ENCODE data around the gene IGFLR1.
"Not testable (repeated sequence)": the region's sequence is repeated elsewhere in the genome, so short reads cannot be mapped to it uniquely, and the experiment has no call there.

IGFLR1 gene

GRCh38 chr19:35702223-35703012, 39.8 kb downstream of the IGFLR1 start:
- H3K9me3 ChIP-seq (ENCODE audit: low read length), result no peaks in the 10 kb centered on the region
- peak overlapping the region; percentile 48 to 91 for H3K4me3 ChIP-seq (ENCODE audit: low read depth in 1 of 2, low read length in 2 of 2)
- no peaks in the 10 kb centered on the region for H3K27me3 ChIP-seq (ENCODE audit: control insufficient read depth in 1 of 2, insufficient read depth in 2 of 2, low read length in 2 of 2)
- H3K36me3 ChIP-seq (ENCODE audit: insufficient read depth, low read length), result no peaks in the 10 kb centered on the region
- H3K4me1 ChIP-seq (ENCODE audit: insufficient read depth, low read length), result peaks cover 4% of the 10 kb centered on the region
- peak overlapping the region; percentile 24 for H3K27ac ChIP-seq (ENCODE audit: low read depth, low read length)
- peak overlapping the region; percentile 27 for H3K9ac ChIP-seq (ENCODE audit: low read length)

GRCh38 chr19:35696835-35697234, 45.4 kb downstream of the IGFLR1 start:
- H3K36me3 ChIP-seq (ENCODE audit: insufficient read depth, low read length), result no peaks in the 10 kb centered on the region
- no peak overlapping the region for H3K4me3 ChIP-seq (ENCODE audit: low read depth in 1 of 2, low read length in 2 of 2)
- H3K9me3 ChIP-seq (ENCODE audit: low read length), result no peaks in the 10 kb centered on the region
- H3K27me3 ChIP-seq (ENCODE audit: control insufficient read depth in 1 of 2, insufficient read depth in 2 of 2, low read length in 2 of 2), result no peaks in the 10 kb centered on the region
- no peak overlapping the region for H3K9ac ChIP-seq (ENCODE audit: low read length)
- H3K27ac ChIP-seq (ENCODE audit: low read depth, low read length), result no peak overlapping the region
- H3K4me1 ChIP-seq (ENCODE audit: insufficient read depth, low read length), result no peaks in the 10 kb centered on the region

GRCh38 chr19:35695895-35696422, 46.3 kb downstream of the IGFLR1 start:
- H3K4me3 ChIP-seq (ENCODE audit: low read depth in 1 of 2, low read length in 2 of 2), result no peak overlapping the region
- no peaks in the 10 kb centered on the region for H3K9me3 ChIP-seq (ENCODE audit: low read length)
- no peaks in the 10 kb centered on the region for H3K36me3 ChIP-seq (ENCODE audit: insufficient read depth, low read length)
- no peak overlapping the region for H3K27ac ChIP-seq (ENCODE audit: low read depth, low read length)
- H3K4me1 ChIP-seq (ENCODE audit: insufficient read depth, low read length), result no peaks in the 10 kb centered on the region
- no peaks in the 10 kb centered on the region for H3K27me3 ChIP-seq (ENCODE audit: control insufficient read depth in 1 of 2, insufficient read depth in 2 of 2, low read length in 2 of 2)
- H3K9ac ChIP-seq (ENCODE audit: low read length), result no peak overlapping the region

- Histone ChIP-seq H3K9ac (ENCODE audit: low read length) (no peak overlapping the region), H3K27ac (ENCODE audit: low read depth, low read length) (no peak overlapping the region), H3K36me3 (ENCODE audit: insufficient read depth, low read length) (no peaks in the 10 kb centered on the region), H3K27me3 (ENCODE audit: control insufficient read depth in 1 of 2, insufficient read depth in 2 of 2, low read length in 2 of 2) (no peaks in the 10 kb centered on the region), H3K9me3 (ENCODE audit: low read length) (no peaks in the 10 kb centered on the region), H3K4me3 (ENCODE audit: low read depth in 1 of 2, low read length in 2 of 2) (no peak overlapping the region), H3K4me1 (ENCODE audit: insufficient read depth, low read length) (no peaks in the 10 kb centered on the region)
Observed at GRCh38 chr19:35693835-35694599, 48.2 kb downstream of the IGFLR1 start.

GRCh38 chr19:35693422-35693821, 48.8 kb downstream of the IGFLR1 start:
- Histone ChIP-seq H3K36me3 (ENCODE audit: insufficient read depth, low read length) (no peaks in the 10 kb centered on the region), H3K9ac (ENCODE audit: low read length) (no peak overlapping the region), H3K4me1 (ENCODE audit: insufficient read depth, low read length) (no peaks in the 10 kb centered on the region), H3K9me3 (ENCODE audit: low read length) (no peaks in the 10 kb centered on the region), H3K27ac (ENCODE audit: low read depth, low read length) (no peak overlapping the region), H3K27me3 (ENCODE audit: control insufficient read depth in 1 of 2, insufficient read depth in 2 of 2, low read length in 2 of 2) (no peaks in the 10 kb centered on the region), H3K4me3 (ENCODE audit: low read depth in 1 of 2, low read length in 2 of 2) (no peak overlapping the region)

- Histone ChIP-seq H3K27ac (ENCODE audit: low read depth, low read length) (no peak overlapping the region), H3K9ac (ENCODE audit: low read length) (no peak overlapping the region), H3K27me3 (ENCODE audit: control insufficient read depth in 1 of 2, insufficient read depth in 2 of 2, low read length in 2 of 2) (no peaks in the 10 kb centered on the region), H3K9me3 (ENCODE audit: low read length) (no peaks in the 10 kb centered on the region), H3K4me3 (ENCODE audit: low read depth in 1 of 2, low read length in 2 of 2) (no peak overlapping the region), H3K4me1 (ENCODE audit: insufficient read depth, low read length) (no peaks in the 10 kb centered on the region), H3K36me3 (ENCODE audit: insufficient read depth, low read length) (no peaks in the 10 kb centered on the region)
Observed at GRCh38 chr19:35692010-35692409, 50.2 kb downstream of the IGFLR1 start.

- H3K27ac ChIP-seq (ENCODE audit: low read depth, low read length); H3K27me3 ChIP-seq (ENCODE audit: control insufficient read depth in 1 of 2, insufficient read depth in 2 of 2, low read length in 2 of 2); H3K9me3 ChIP-seq (ENCODE audit: low read length); H3K4me3 ChIP-seq (ENCODE audit: low read depth in 1 of 2, low read length in 2 of 2); H3K9ac ChIP-seq (ENCODE audit: low read length); H3K36me3 ChIP-seq (ENCODE audit: insufficient read depth, low read length); H3K4me1 ChIP-seq (ENCODE audit: insufficient read depth, low read length): not testable (repeated sequence)
Observed at GRCh38 chr19:35691106-35691505, 51.1 kb downstream of the IGFLR1 start.

- Histone ChIP-seq H3K9ac (ENCODE audit: low read length) (no peak overlapping the region), H3K27ac (ENCODE audit: low read depth, low read length) (no peak overlapping the region), H3K27me3 (ENCODE audit: control insufficient read depth in 1 of 2, insufficient read depth in 2 of 2, low read length in 2 of 2) (no peaks in the 10 kb centered on the region), H3K36me3 (ENCODE audit: insufficient read depth, low read length) (no peaks in the 10 kb centered on the region), H3K9me3 (ENCODE audit: low read length) (no peaks in the 10 kb centered on the region), H3K4me3 (ENCODE audit: low read depth in 1 of 2, low read length in 2 of 2) (no peak overlapping the region), H3K4me1 (ENCODE audit: insufficient read depth, low read length) (no peaks in the 10 kb centered on the region)
Observed at GRCh38 chr19:35689836-35690235, 52.4 kb downstream of the IGFLR1 start.
